Endothelial cell of umbilical vein (primary cell): Measurements from ENCODE around the gene CDC42BPB. TPM values are rescaled to one million over a fixed set of nuclear protein-coding genes. Genes with fewer than 3 reads are reported as not detected.

Source experiments
- BruUV-seq: library from RNA; stranded (reverse); fragments of 400-500 nt; replicated peaks from 2 replicates; lab custom pipeline; 2021; lab: Mats Ljungman, UMichigan
- CTCF ChIA-PET: fragments of 300-600, 350-600 bp; sonication (Branson Sonifier 250); formaldehyde crosslinking; loops from one replicate; lab custom pipeline; 2021; ENCODE audit warnings: antibody characterized with exemption, inconsistent platforms; lab: Charles Lee
- POLR2A ChIA-PET: fragments of 300-600, 350-600 bp; sonication (Branson Sonifier 250); formaldehyde crosslinking; loops from one replicate; lab custom pipeline; 2021; ENCODE audit warnings: antibody characterized with exemption, inconsistent platforms; lab: Charles Lee
- DNase-seq: peaks from one replicate; pipeline ENCODE4 v3.0.0-alpha.2; 2011; ENCODE audit warnings: low read depth, low spot score
- FAIRE-seq: peaks from 2 replicates; lab custom pipeline; 2011; peaks lifted over from hg19 to GRCh38; lab: Jason Lieb, UNC
- H2AFZ ChIP-seq: 2 replicates; pipeline ENCODE4 v1.6.0; 2012; ENCODE audit warnings: low read depth, low read length, control low read depth, inconsistent platforms
- H3K27ac ChIP-seq: 2 replicates; pipeline ENCODE4 v1.5.1; 2011; ENCODE audit warnings: low read depth, mild to moderate bottlenecking, control low read depth, low read length, moderate library complexity; ENCODE audit not compliant: insufficient read depth
- H3K27me3 ChIP-seq, 2 experiments: 2 replicates each; pipeline versions ENCODE4 v1.6.0 to v1.6.1; 2011; ENCODE audit warnings: low read length in 2 of 2, mixed read lengths in 1 of 2; ENCODE audit not compliant: control insufficient read depth in 2 of 2, insufficient read depth in 2 of 2
- H3K36me3 ChIP-seq, 2 experiments: 2 replicates in 1 of 2; 3 replicates in 1 of 2; pipeline ENCODE4 v1.5.1; 2011; ENCODE audit warnings: low read length in 2 of 2, mild to moderate bottlenecking in 1 of 2, moderate library complexity in 1 of 2; ENCODE audit not compliant: control insufficient read depth in 2 of 2, insufficient read depth in 2 of 2; ENCODE audit errors: extremely low read depth in 1 of 2
- H3K4me1 ChIP-seq: 3 replicates; pipeline ENCODE4 v1.5.1; 2011; ENCODE audit warnings: mild to moderate bottlenecking, low read length; ENCODE audit not compliant: control insufficient read depth, insufficient read depth; ENCODE audit errors: extremely low read depth
- H3K4me2 ChIP-seq: 2 replicates; pipeline ENCODE4 v1.6.1; 2011; ENCODE audit warnings: low read length, control low read depth, mixed read lengths; ENCODE audit not compliant: insufficient read depth
- H3K4me3 ChIP-seq, 3 experiments: fragments of 200-600 bp in 1 of 3; sonication (generic), shearing (Covaris generic) in 1 of 3; replicated peaks in 1 of 3; 2 replicates each; pipeline ENCODE4 v1.5.1; 2011 to 2016; ENCODE audit warnings: control low read depth in 3 of 3, low read length in 3 of 3, mild to moderate bottlenecking in 2 of 3, inconsistent platforms in 1 of 3, low read depth in 1 of 3, moderate library complexity in 1 of 3; ENCODE audit not compliant: insufficient read depth in 1 of 3
- H3K79me2 ChIP-seq: 2 replicates; pipeline ENCODE4 v1.6.0; 2012; ENCODE audit warnings: low read length, inconsistent platforms; ENCODE audit not compliant: control insufficient read depth, insufficient read depth
- H3K9ac ChIP-seq: replicated peaks from 2 replicates; pipeline ENCODE3; 2011; ENCODE audit warnings: low read length, control low read depth; ENCODE audit not compliant: insufficient read depth; ENCODE audit errors: extremely low read depth
- H3K9me1 ChIP-seq: replicated peaks from 3 replicates; pipeline ENCODE4 v1.6.0; 2011; ENCODE audit warnings: mild to moderate bottlenecking, low read length; ENCODE audit not compliant: control insufficient read depth, insufficient read depth; ENCODE audit errors: extremely low read depth
- H3K9me3 ChIP-seq: replicated peaks from 2 replicates; pipeline ENCODE4 v1.5.1; 2012; ENCODE audit warnings: low read length, inconsistent platforms; ENCODE audit not compliant: control insufficient read depth, insufficient read depth
- H4K20me1 ChIP-seq: replicated peaks from 2 replicates; pipeline ENCODE3; 2011; ENCODE audit warnings: mild to moderate bottlenecking, low read length; ENCODE audit not compliant: control insufficient read depth, insufficient read depth; ENCODE audit errors: extremely low read depth
- CTCF ChIP-seq, 2 donors: IDR thresholded peaks; 1 replicate in 1 of 2; 2 replicates in 1 of 2; pipeline ENCODE4 v1.5.1; 2011; ENCODE audit warnings: low read length in 2 of 2, mild to moderate bottlenecking in 2 of 2, moderate library complexity in 2 of 2, control low read depth in 1 of 2, inconsistent platforms in 1 of 2, low read depth in 1 of 2; ENCODE audit not compliant: insufficient read depth in 1 of 2; ENCODE audit errors: extremely low read depth in 1 of 2
- EZH2 ChIP-seq: IDR thresholded peaks from 2 replicates; pipeline ENCODE4 v1.6.1; 2012; ENCODE audit warnings: borderline replicate concordance, low read depth, mild to moderate bottlenecking, moderate library complexity, low read length, inconsistent platforms; ENCODE audit not compliant: severe bottlenecking
- dilution Hi-C: fragments of 300-500 bp; cut with MboI; formaldehyde crosslinking; loops from one replicate; pipeline ENCODE4 v1.15.0; 2019; ENCODE audit warnings: low sequenced_read_pairs; ENCODE audit not compliant: extremely low pct_ligation_motif_present
- intact Hi-C: fragments of 100-400 bp; cut with micrococcal nuclease; formaldehyde crosslinking; loops from one replicate; pipeline ENCODE4 v1.10.0; 2022
- polyA plus RNA-seq, 4 experiments: library from polyadenylated mRNA; depleted of rRNA in 3 of 4; stranded (reverse) in 3 of 4; unstranded in 1 of 4; fragments of >200 nt; gene quantifications; 2 replicates each; pipeline versions ENCODE4 v1.2.1 to v1.2.3, GENCODE V29; 2011 to 2012; ENCODE audit warnings: missing spikeins in 1 of 4
- total RNA-seq: library from RNA; stranded (reverse); gene quantifications from 2 replicates; pipeline ENCODE4 v1.2.3, GENCODE V29; 2021

The CDC42BPB gene
- total and polyA plus RNA-seq, 2 donors (not counting 3 experiments of a cell fraction or from before 2014, with no cell fraction given): 82.6 to 131 TPM

DNA sequence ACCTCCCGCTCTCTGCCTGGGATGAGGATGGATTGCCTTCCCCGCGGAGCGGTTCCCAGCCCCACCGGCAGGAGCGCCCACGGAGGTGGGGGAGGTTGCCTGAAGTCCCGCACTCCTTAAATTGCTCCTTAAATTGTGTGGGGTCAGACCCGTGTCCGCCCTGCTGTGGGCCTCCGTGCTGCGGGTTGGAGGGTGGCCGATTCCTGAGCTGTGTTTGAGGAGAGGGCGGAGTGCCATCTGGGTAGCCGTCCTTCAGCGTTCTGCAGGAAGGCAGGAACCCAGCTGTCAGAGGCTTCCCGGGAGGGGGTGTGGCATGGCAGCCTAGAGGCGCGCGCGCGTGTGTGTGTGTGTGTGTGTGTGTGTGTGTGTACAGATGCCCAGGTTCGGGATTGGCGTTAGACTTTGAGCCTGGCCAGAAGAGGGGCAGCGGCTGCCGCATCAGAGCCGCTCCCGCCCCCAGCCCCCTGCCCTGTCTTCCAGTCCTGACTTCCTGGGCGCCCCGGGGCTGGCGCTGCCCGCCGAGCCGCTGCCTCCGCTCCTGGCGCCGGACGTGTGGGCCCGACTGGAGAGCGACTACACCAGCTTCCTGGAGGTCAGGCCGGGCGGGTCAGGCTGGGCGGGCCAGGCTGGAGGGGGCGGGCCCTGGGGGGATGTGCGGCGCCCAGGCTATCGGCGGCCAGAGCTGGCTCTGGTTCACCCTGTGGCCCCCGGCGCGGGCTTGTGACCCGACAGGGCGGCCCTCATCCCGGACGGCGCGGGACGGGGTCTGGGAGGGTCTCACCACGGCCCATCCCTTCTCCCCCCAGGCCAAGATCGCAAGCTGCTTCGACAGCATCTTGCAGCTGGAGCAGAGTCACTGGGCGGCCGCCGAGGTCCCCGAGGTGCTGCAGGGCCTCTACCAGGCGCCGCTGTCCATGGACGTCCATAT lies 46.4 kb upstream of the CDC42BPB start:
- TF ChIP-seq EZH2 (peak; percentile 91), CTCF (IDR thresholded peaks at IDR 0.05; ENCODE audit: extremely low read depth in 1 of 2, insufficient read depth in 1 of 2, low read depth in 1 of 2, low read length in 2 of 2) (no peak)
- Histone ChIP-seq H3K4me1 (no peaks in the 10 kb centered on the region), H3K4me2 (no peak overlapping the region), H3K9me1 (no peaks in the 10 kb centered on the region), H3K27me3 (peaks cover 28 to 29% of the 10 kb centered on the region in 2 experiments), H3K9ac (no peak overlapping the region), H2AFZ (no peak overlapping the region), H3K79me2 (no peaks in the 10 kb centered on the region), H3K36me3 (no peaks in the 10 kb centered on the region), H3K9me3 (no peaks in the 10 kb centered on the region), H3K4me3 (no peak overlapping the region), H3K27ac (no peak overlapping the region), H4K20me1 (no peaks in the 10 kb centered on the region)
- CTCF ChIA-PET: interaction anchor here (0.6 to 7.9 kb wide), 33 partner anchors 8 to 439 kb away, joined by 3 to 257 read pairs (median 8); partner anchors contain the start of genes CDC42BPB, EXOC3L4, LBHD2 and TNFAIP2
- dilution Hi-C loops: no loop called here
- no peak for DNase-seq
- POLR2A ChIA-PET: interaction anchor here (0.6 kb wide), 1 partner anchor 11 kb away, joined by 4 read pairs; no protein-coding TSS in a partner anchor
- no TSS peak for BruUV-seq
- FAIRE-seq: no peak
- intact Hi-C loops: loop anchor here (5.0 kb wide), 1 partner anchor 284 kb away; the partner anchor contains the start of gene MARK3
